GM19238 (cell line): ENCODE data around the gene PARVA.

ENCODE experiments used
- DNase-seq: peaks from one replicate; pipeline ENCODE4 v3.0.0; 2011; ENCODE audit warnings: low spot score; ENCODE audit not compliant: insufficient read length

Gene PARVA

GRCh38 chr11:12456651-12457579 is 79.5 kb downstream of the PARVA start:
- DNase-seq: no peak

GRCh38 chr11:12458042-12458441 is 80.7 kb downstream of the PARVA start:
- DNase-seq: no peak

GRCh38 chr11:12459374-12459773 is 82.0 kb downstream of the PARVA start:
- no peak for DNase-seq

- no peak for DNase-seq
Measured at GRCh38 chr11:12459865-12460444, 82.6 kb downstream of the PARVA start.

GRCh38 chr11:12460466-12460865 is 83.1 kb downstream of the PARVA start:
- DNase-seq: no peak

GRCh38 chr11:12461516-12461915 is 84.1 kb downstream of the PARVA start:
- DNase-seq: no peak

GRCh38 chr11:12464303-12464702 is 86.9 kb downstream of the PARVA start:
- DNase-seq: no peak

GRCh38 chr11:12465332-12465731 is 88.0 kb downstream of the PARVA start:
- DNase-seq: no peak

GRCh38 chr11:12467610-12468009 is 90.2 kb downstream of the PARVA start:
- DNase-seq: no peak

GRCh38 chr11:12469451-12469850 is 92.1 kb downstream of the PARVA start:
- DNase-seq: no peak

- DNase-seq: no peak
Measured at GRCh38 chr11:12470236-12470635, 92.9 kb downstream of the PARVA start.

GRCh38 chr11:12472401-12473005 is 95.1 kb downstream of the PARVA start:
- DNase-seq: no peak

- DNase-seq: no peak
Measured at GRCh38 chr11:12473381-12473780, 96.0 kb downstream of the PARVA start.

GRCh38 chr11:12474871-12475270 is 97.5 kb downstream of the PARVA start:
- no peak for DNase-seq

GRCh38 chr11:12478743-12479142 is 101.4 kb downstream of the PARVA start:
- DNase-seq: no peak

GRCh38 chr11:12480401-12480800 is 103.0 kb downstream of the PARVA start:
- no peak for DNase-seq

- DNase-seq: no peak
Measured at GRCh38 chr11:12482839-12483238, 105.5 kb downstream of the PARVA start.

- DNase-seq: no peak
Measured at GRCh38 chr11:12483604-12484003, 106.2 kb downstream of the PARVA start.

GRCh38 chr11:12485328-12485727 is 108.0 kb downstream of the PARVA start:
- DNase-seq: no peak

- no peak for DNase-seq
Measured at GRCh38 chr11:12489246-12489772, 111.9 kb downstream of the PARVA start.

- DNase-seq: no peak
Measured at GRCh38 chr11:12494699-12495098, 117.3 kb downstream of the PARVA start.
